Stimulated activated CD4-positive, alpha-beta T cell treated with anti-CD3 and anti-CD28 coated beads, Interleukin-4, amount 100 ng/mL, for 4 hours (primary cell): ENCODE data around the gene TMEM269.

Experiments used
- DNase-seq, 2 experiments: peaks; one replicate each; pipeline ENCODE4 v3.0.0-alpha.2; 2020

TMEM269 gene

GRCh38 chr1:42825036-42825851 lies 40.5 kb downstream of the TMEM269 start:
- no peak for DNase-seq

DNA sequence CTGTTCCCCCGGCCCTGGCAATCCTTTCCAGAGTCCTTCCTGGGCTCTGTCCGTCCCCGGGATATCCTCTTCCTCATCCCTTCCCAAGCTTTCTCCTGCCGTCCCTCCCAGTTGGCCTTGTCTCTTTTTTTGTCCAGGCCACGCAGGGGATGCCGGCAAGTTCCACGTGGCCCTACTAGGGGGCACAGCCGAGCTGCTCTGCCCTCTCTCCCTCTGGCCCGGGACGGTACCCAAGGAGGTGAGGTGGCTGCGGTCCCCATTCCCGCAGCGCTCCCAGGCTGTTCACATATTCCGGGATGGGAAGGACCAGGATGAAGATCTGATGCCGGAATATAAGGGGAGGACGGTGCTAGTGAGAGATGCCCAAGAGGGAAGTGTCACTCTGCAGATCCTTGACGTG lies 45.8 kb downstream of the TMEM269 start:
- DNase-seq: no peak

DNA sequence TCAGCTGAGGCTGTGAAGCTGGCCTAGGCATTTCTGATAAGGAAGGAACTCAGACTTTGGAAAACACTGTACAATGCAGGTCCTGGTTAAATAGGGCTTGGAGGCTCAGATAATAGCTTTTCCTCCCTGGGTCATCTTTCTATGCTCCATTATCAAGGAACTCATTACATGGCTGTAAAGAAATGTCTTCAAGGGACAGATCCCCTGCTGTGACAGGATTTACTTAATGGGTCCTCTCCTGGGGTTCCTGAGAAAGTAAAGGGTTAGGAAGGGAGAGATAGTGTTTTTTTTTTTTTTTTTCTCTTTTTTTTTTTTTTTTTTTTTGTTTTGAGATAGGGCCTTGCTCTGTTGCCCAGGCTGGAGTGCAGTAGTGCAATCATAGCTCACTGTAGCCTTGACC lies 46.5 kb downstream of the TMEM269 start:
- DNase-seq: no peak

GRCh38 chr1:42832641-42833240 lies 48.0 kb downstream of the TMEM269 start:
- no peak for DNase-seq

GRCh38 chr1:42833981-42834380 lies 49.2 kb downstream of the TMEM269 start:
- no peak for DNase-seq

GRCh38 chr1:42834803-42835202 lies 50.0 kb downstream of the TMEM269 start:
- DNase-seq: no peak

- no peak for DNase-seq
Observed at GRCh38 chr1:42835422-42835821, 50.6 kb downstream of the TMEM269 start.

DNA sequence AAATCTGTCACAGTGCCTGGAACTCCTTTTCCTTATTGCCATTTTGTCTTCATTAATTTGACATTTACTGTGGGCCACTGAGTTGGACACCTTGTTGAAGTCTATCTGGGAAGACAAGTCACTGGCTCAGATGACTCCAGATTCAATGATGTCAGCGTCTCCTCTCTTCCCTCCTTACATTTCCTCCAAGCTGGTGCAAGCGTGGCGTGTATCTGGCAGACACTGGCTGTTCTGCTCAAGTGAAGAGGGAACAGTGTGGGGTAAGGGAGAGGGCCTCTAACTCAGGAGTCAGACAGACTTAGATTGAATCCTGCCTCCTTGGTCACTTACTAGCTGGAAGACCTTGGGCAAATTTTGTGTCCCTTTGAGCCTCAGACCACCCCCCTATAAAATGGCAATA lies 52.9 kb downstream of the TMEM269 start:
- no peak for DNase-seq

GRCh38 chr1:42838482-42839190 lies 53.8 kb downstream of the TMEM269 start:
- DNase-seq: no peak

- no peak for DNase-seq
Observed at GRCh38 chr1:42841010-42841409, 56.2 kb downstream of the TMEM269 start.

DNA sequence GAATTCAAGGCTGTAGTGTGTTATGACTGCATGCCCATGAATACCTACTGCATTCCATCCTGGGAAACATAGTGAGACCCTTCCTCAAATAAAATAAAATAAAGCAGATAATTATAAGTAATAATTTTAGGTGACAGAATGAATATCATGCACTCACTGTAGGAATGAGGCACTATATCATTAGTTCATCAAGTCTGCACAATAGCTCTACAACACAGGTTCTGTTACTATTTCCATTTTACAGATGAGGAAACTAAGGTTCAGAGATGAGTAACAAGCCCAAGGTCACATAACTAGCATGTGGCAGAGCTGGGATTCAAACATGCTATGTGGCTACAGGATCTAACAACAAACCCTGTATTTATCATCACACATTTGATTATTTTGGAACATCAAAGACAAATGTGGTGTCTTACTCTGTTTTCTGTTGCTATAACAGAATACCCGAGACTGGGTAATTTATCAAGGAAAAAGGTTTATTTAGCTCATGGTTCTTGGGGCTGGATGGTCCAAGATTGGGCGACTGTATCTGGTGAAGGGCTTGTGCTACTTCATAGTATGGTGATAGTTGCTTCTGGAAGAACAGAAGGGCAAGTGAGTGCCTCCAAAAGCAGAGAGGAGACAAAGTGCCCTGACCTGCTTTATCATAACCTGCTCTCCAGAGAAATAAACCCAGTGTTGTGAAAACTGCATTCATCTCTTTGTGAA lies 56.8 kb downstream of the TMEM269 start:
- DNase-seq: no peak

GRCh38 chr1:42844592-42845140 lies 59.9 kb downstream of the TMEM269 start:
- DNase-seq: no peak

DNA sequence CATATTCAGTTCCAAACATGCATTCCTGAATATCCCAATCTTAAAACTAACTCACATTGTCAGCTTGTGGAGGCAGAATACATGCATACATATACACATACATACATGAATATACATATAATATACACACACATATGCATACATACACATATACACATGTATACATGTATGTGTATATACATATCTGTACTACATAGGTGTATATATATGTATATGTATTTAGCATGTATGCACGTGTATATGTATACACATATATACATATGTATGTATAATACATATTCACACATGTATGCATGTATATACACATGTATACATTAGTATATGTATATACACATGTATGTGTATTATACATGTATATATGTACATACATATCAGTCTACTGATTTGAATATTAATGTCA lies 60.4 kb downstream of the TMEM269 start:
- DNase-seq: no peak

GRCh38 chr1:42845866-42846256 lies 61.1 kb downstream of the TMEM269 start:
- DNase-seq: no peak

DNA sequence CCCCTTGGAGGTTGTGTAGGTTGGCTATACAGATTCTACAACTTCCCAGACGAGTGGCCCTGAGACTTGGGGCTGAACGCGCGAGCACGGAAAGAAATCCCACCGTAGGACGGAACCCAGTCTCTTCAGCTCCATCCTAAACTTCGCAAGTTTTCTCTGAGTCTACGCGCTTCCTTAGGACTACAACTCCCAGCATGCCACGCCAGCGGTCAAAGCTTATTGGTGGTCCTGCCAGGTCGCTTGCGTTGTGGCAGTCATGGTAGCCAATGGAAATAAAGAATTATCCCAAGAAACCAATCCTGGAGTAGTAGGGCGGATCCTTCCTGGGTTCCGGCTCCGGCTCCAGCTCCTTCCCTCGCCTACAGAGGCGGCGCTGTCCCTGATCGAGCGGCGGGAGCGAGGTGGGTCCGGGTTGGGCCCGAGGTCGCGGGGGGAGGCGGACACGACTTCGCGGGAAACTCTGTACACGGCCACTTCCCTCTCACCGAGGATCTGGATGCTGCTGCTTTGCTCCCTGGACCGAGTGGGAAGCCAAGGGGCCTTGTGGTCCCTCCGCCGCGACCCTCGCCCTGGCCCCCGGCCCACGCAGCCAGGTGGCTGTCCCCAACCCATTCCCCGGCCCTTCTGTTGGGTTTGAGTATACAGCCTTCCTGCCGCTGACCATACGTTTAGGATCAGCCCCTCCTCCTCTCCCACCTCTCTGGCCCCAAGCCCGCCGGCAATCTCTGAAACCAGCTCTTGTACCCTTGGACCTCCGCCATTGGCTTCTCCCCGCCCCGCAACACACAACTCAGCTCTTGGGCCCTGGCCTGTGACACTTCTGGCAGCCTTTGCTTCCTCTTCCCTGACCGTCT lies 61.7 kb downstream of the TMEM269 start, which contains the start of gene ZNF691:
Gene ZNF691 (plus strand): TSS at position 357 of the 854 bp plus-strand sequence. CDS start 3,046 bp downstream, outside the sequence.
- DNase-seq: peak; percentile 78 to 90

DNA sequence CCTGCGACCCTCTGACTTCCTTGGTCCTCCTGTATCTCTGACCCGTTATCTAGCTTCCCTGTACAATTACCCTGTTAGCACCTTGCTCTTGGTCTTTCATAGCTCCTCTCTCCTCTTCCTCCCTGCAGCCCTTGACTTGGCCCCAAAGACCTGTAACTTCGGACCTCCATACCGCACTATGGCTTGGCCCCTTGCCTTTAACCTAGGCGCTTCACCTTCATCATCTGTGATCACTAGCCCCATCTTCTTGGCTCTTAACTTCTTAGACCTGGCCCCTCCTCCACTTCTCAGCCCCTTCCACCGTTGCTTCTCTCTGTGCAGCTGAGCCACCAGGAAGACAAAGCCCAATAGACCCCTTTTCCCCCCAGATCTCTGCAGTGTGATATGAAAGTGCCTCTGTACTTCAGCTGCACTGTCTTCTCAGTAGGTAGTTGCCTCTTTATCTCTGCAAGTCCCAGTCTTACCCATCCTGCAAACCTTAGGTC lies 62.4 kb downstream of the TMEM269 start:
- DNase-seq: no peak

GRCh38 chr1:42847721-42848460 lies 63.1 kb downstream of the TMEM269 start:
- DNase-seq: no peak

- DNase-seq: no peak
Observed at GRCh38 chr1:42848823-42849537, 64.2 kb downstream of the TMEM269 start.

GRCh38 chr1:42849944-42850343 lies 65.2 kb downstream of the TMEM269 start:
- DNase-seq: no peak
